GM21447 (cell line): Measurements from ENCODE around the gene ONECUT3.
"Not testable (repeated sequence)": the region's sequence is repeated elsewhere in the genome, so short reads cannot be mapped to it uniquely, and the experiment has no call there.

Experiments
- ATAC-seq: cut with Tn5 transposase; IDR thresholded peaks from one replicate; pipeline ENCODE4 v1.9.1; 2021; ENCODE audit not compliant: unreplicated experiment

ONECUT3 gene

GRCh38 chr19:1790054-1790792 is 36.9 kb downstream of the ONECUT3 start:
- no peak for ATAC-seq

- ATAC-seq, result no peak
Measured at GRCh38 chr19:1791879-1792278, 38.6 kb downstream of the ONECUT3 start.

- ATAC-seq, result no peak
Measured at GRCh38 chr19:1794424-1795172, 41.3 kb downstream of the ONECUT3 start.

- no peak for ATAC-seq
Measured at GRCh38 chr19:1796395-1797142, 43.3 kb downstream of the ONECUT3 start.

- not testable (repeated sequence) for ATAC-seq
Measured at GRCh38 chr19:1797313-1797712, 44.0 kb downstream of the ONECUT3 start.

GRCh38 chr19:1799695-1800342 is 46.5 kb downstream of the ONECUT3 start:
- no peak for ATAC-seq

GRCh38 chr19:1804858-1805257 is 51.6 kb downstream of the ONECUT3 start:
- no peak for ATAC-seq

- no peak for ATAC-seq
Measured at GRCh38 chr19:1805401-1806183, 52.3 kb downstream of the ONECUT3 start.

GRCh38 chr19:1806184-1807029 is 53.1 kb downstream of the ONECUT3 start:
- no peak for ATAC-seq

GRCh38 chr19:1807030-1807694 is 53.9 kb downstream of the ONECUT3 start:
- ATAC-seq, result no peak

GRCh38 chr19:1807695-1808394 is 54.5 kb downstream of the ONECUT3 start:
- ATAC-seq, result no peak

- ATAC-seq, result no peak
Measured at GRCh38 chr19:1808395-1808731, 55.1 kb downstream of the ONECUT3 start.

- no peak for ATAC-seq
Measured at GRCh38 chr19:1809678-1810077, 56.4 kb downstream of the ONECUT3 start.

GRCh38 chr19:1810439-1811160 is 57.3 kb downstream of the ONECUT3 start:
- no peak for ATAC-seq

- ATAC-seq, result no peak
Measured at GRCh38 chr19:1811472-1811894, 58.2 kb downstream of the ONECUT3 start.

GRCh38 chr19:1811942-1812425 is 58.7 kb downstream of the ONECUT3 start, which contains the start of gene ATP8B3:
TSS of gene ATP8B3 (minus strand) at chr19:1812276. CDS start at chr19:1811736, 540 bp downstream.
- ATAC-seq, result no peak

GRCh38 chr19:1812426-1813191 is 59.3 kb downstream of the ONECUT3 start:
- ATAC-seq, result peak; percentile 85
